Gastrocnemius medialis (tissue), 4 donors: ENCODE measurements around the gene ELOVL7. TPM values are rescaled to one million over a fixed set of nuclear protein-coding genes. Genes with fewer than 3 reads are reported as not detected.

Source experiments
- ATAC-seq, 2 donors: fragments of 150-250 bp; one replicate each; pipeline ENCODE4 v1.9.1; 2016
- DNase-seq, 2 donors: peaks; one replicate each; pipeline ENCODE4 v3.0.0-alpha.2; 2019
- H3K27ac ChIP-seq, 4 donors: fragments of 200-600 bp; sonication (generic); 1 replicate in 1 of 4; 2 replicates in 3 of 4; pipeline ENCODE4 v1.5.1; 2016 to 2018; ENCODE audit warnings: mild to moderate bottlenecking in 2 of 4, moderate library complexity in 1 of 4
- H3K27me3 ChIP-seq, 3 donors: fragments of 200-600 bp; sonication (generic) in 2 of 3; 1 replicate in 1 of 3; 2 replicates in 2 of 3; pipeline versions ENCODE4 v1.5.1 to v1.6.0; 2016 to 2019; ENCODE audit warnings: mild to moderate bottlenecking in 1 of 3, moderate library complexity in 1 of 3
- H3K36me3 ChIP-seq, 2 donors: fragments of 200-600 bp; sonication (generic) in 1 of 2; one replicate each; pipeline ENCODE4 v1.5.1; 2017 to 2018
- H3K4me1 ChIP-seq, 2 donors: fragments of 200-600 bp; sonication (generic) in 1 of 2; one replicate each; pipeline ENCODE4 v1.5.1; 2016 to 2017; ENCODE audit warnings: mild to moderate bottlenecking in 2 of 2
- H3K4me3 ChIP-seq, 4 donors: fragments of 200-600 bp; sonication (generic) in 3 of 4; 1 replicate in 1 of 4; 2 replicates in 3 of 4; pipeline ENCODE4 v1.5.1; 2016 to 2019; ENCODE audit warnings: mild to moderate bottlenecking in 2 of 4
- H3K9me3 ChIP-seq, 3 donors: fragments of 200-600 bp; sonication (generic) in 2 of 3; 1 replicate in 1 of 3; 2 replicates in 2 of 3; pipeline ENCODE4 v1.5.1; 2016 to 2019
- POLR2A ChIP-seq, 2 donors: fragments of 450-650 bp; IDR thresholded peaks; one replicate each; pipeline ENCODE4 v1.6.1; 2017; ENCODE audit warnings: antibody characterized with exemption in 2 of 2, mild to moderate bottlenecking in 2 of 2, moderate library complexity in 2 of 2
- in situ Hi-C, 4 donors: fragments of 200-750 bp; cut with MboI; loops; one replicate each; pipeline versions ENCODE4 v1.15.0 to v1.8.0; 2017; ENCODE audit warnings: low sequenced_read_pairs in 4 of 4
- intact Hi-C: fragments of 100-400 bp; cut with DNase I; formaldehyde crosslinking; loops from one replicate; pipeline ENCODE4 v1.15.1; 2023; ENCODE audit warnings: low total_unique reads
- total RNA-seq, 4 donors: library from RNA; depleted of rRNA; stranded (reverse); fragments of >200 nt; gene quantifications; one replicate each; pipeline versions ENCODE4 v1.1.0 to v1.2.3, GENCODE V29; 2016
- TF ChIP-seq, protein P1 (sequence below), 5 experiments: fragments of 450-650 bp in 3 of 5; fragments of 200-600 bp in 2 of 5; sonication (generic) in 2 of 5; IDR thresholded peaks in 4 of 5; conservative IDR thresholded peaks in 1 of 5; 1 replicate in 4 of 5; 2 replicates in 1 of 5; pipeline ENCODE4 v1.5.1; 2016 to 2019; ENCODE audit warnings: antibody characterized with exemption in 5 of 5, mild to moderate bottlenecking in 3 of 5, moderate library complexity in 3 of 5

ELOVL7 gene
- total RNA-seq, 4 donors from 2014 or later: 0.53 to 1.0 (median 0.83) TPM

DNA sequence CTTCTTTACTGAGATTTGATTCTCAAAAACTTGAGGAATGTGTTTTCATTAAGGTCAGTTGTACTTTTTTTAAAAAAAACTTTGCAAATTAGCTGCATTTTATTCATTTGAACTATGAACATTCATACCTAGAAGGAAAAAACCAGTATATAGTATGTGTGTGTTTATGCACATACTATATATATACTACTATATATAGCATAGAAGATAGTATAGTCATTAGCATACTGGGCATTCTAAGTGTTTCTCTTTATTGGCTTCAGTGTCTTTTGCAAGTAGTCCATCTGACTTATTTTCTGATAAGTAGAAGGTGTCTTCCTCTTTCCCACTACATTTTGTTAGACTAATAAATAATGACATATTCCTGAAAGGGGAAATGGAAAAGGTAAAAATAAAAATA is 33.0 kb downstream of the ELOVL7 start:
- intact Hi-C loops: no loop called here
- in situ Hi-C loops: no loop called here
- no peak overlapping the region for H3K27ac ChIP-seq

DNA sequence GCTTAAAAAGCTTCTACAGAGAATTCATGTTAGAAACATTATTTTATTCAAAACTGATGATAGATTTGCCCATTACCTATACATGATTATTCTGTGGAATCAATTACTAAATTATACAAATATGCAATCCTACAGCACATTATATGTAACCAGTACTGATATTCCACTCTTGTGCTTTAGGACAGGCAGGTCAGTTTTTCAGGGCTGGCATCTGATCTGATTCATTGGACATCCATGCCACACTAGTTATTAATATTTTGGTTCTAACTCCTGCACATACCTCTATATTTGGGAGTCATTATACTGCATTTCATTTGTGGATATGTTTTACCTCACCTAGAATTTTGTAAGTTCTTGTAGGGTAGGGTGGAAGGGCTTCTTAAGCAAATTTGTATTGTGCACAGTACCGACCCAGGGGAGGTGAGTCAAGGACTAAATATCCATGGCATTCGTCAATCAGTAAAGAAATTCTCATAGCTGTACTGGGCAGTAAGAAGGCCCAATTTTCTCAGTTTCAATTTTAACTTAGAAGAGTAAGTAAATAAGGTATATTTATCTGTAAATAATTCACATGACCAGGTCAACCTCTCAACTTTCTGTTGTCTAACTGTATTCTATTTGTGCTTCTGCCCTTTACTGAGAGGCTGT is 33.5 kb downstream of the ELOVL7 start:
- Histone ChIP-seq H3K36me3 (no peaks in the 10 kb centered on the region), H3K4me1 (no peaks in the 10 kb centered on the region), H3K27me3 (no peaks in the 10 kb centered on the region), H3K27ac (no peak overlapping the region), H3K9me3 (no peaks in the 10 kb centered on the region), H3K4me3 (no peak overlapping the region)
- TF ChIP-seq, protein P1, sequence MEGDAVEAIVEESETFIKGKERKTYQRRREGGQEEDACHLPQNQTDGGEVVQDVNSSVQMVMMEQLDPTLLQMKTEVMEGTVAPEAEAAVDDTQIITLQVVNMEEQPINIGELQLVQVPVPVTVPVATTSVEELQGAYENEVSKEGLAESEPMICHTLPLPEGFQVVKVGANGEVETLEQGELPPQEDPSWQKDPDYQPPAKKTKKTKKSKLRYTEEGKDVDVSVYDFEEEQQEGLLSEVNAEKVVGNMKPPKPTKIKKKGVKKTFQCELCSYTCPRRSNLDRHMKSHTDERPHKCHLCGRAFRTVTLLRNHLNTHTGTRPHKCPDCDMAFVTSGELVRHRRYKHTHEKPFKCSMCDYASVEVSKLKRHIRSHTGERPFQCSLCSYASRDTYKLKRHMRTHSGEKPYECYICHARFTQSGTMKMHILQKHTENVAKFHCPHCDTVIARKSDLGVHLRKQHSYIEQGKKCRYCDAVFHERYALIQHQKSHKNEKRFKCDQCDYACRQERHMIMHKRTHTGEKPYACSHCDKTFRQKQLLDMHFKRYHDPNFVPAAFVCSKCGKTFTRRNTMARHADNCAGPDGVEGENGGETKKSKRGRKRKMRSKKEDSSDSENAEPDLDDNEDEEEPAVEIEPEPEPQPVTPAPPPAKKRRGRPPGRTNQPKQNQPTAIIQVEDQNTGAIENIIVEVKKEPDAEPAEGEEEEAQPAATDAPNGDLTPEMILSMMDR (IDR thresholded peaks at IDR 0.05 in 4 of 5, conservative IDR thresholded peaks at IDR 0.05 in 1 of 5): no peak
- no peak for ATAC-seq
- in situ Hi-C loops: no loop called here
- intact Hi-C loops: no loop called here
- DNase-seq: no peak

More for the DNA sequence above, 33.0 kb downstream of the ELOVL7 start:
- Histone ChIP-seq H3K4me3 (no peak overlapping the region), H3K27me3 (no peaks in the 10 kb centered on the region), H3K4me1 (no peaks in the 10 kb centered on the region), H3K36me3 (no peaks in the 10 kb centered on the region), H3K9me3 (no peaks in the 10 kb centered on the region)
- no peak for TF ChIP-seq POLR2A (IDR thresholded peaks at IDR 0.05)
- TF ChIP-seq, protein P1 (IDR thresholded peaks at IDR 0.05 in 4 of 5, conservative IDR thresholded peaks at IDR 0.05 in 1 of 5): no peak
- no peak for ATAC-seq
- DNase-seq: no peak

DNA sequence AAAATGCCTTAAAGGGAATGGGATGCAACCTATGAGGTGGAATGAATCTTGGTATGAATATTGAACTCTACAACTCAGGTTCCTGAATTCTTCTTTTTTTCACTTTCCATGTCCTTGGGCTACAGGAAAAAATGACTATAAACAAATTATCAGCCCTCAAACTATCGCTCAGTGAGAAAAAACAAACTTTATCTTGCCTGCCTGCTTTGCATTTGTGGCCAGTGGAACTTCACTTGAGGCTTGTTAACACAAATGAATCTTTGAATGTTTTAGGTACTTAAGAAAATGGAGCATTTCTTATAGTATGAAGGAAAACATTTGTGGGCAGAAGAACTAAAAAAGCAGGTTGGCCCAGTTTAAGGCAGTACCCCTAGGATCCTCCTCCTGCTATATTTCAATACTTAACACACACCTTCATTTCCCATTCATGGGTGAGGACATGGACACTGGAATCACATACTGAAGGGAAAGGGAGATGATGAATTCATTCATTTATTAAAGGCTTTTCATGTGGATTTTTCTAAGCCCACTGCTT is 34.1 kb downstream of the ELOVL7 start:
- in situ Hi-C loops (no loop called here), intact Hi-C loops (no loop called here)
- no peaks in the 10 kb centered on the region for H3K9me3 ChIP-seq
- TF ChIP-seq POLR2A (IDR thresholded peaks at IDR 0.05): no peak
- TF ChIP-seq, protein P1 (IDR thresholded peaks at IDR 0.05 in 4 of 5, conservative IDR thresholded peaks at IDR 0.05 in 1 of 5): no peak
- no peaks in the 10 kb centered on the region for H3K36me3 ChIP-seq
- no peak overlapping the region for H3K4me3 ChIP-seq
- ATAC-seq (no peak), DNase-seq (no peak)
- H3K27me3 ChIP-seq: no peaks in the 10 kb centered on the region
- no peak overlapping the region for H3K27ac ChIP-seq
- H3K4me1 ChIP-seq: no peaks in the 10 kb centered on the region

DNA sequence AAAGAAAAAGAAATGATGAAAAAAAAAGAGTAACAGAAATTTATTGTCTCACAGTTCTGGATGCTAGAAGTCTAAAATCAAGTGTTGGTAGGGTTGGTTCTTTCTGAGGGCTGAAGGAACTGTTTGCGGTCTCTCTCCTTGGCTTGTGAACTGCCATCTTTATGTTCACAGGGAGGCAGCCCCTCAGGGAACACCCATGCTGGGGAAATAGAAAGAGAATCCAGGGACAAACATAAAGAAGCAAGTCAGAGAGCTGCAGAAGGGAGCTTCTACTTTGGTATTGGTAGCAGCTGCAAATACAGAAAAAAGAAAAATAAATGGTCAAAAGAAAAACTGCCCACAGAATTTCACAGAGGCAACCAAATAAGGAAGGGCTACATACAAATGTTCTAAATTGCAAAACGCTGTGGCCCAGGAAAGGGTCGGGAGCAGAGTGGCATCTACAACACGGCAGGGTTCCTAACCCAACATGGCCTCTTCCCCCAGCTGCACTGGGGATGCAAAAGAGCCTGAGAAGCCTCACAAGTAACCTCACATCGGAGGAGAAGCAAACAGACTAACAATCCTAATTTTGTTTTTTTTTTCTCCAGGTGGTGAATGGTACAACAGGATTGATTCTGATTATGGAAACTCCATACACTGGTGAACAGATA is 37.4 kb downstream of the ELOVL7 start:
- ATAC-seq: no peak

DNA sequence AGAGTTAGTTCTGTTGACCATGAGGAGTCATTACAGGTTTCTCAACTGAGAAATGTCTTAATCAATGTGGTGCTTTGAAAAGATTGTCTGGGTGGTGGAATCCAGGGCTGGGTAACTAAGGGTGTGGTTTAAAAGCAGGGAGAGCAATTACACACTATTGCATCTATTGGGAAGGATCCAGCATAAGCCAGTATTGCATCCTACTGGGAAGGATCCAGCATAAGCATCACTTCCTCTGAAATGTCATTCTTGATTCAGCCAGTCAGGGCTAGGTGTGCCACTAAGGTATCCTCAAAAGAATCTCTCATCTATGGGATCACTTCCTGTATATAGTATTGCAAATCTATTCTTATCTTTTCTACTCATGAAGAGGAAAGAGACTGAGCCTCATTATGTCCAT is 38.6 kb downstream of the ELOVL7 start:
- no peaks in the 10 kb centered on the region for H3K4me1 ChIP-seq
- no peaks in the 10 kb centered on the region for H3K9me3 ChIP-seq
- in situ Hi-C loops (no loop called here), intact Hi-C loops (no loop called here)
- TF ChIP-seq, protein P1 (IDR thresholded peaks at IDR 0.05 in 4 of 5, conservative IDR thresholded peaks at IDR 0.05 in 1 of 5): no peak
- no peak overlapping the region for H3K4me3 ChIP-seq
- no peak overlapping the region for H3K27ac ChIP-seq
- ATAC-seq: no peak
- H3K36me3 ChIP-seq: no peaks in the 10 kb centered on the region
- DNase-seq: no peak
- H3K27me3 ChIP-seq: no peaks in the 10 kb centered on the region

More for the DNA sequence above, 37.4 kb downstream of the ELOVL7 start:
- in situ Hi-C loops (no loop called here), intact Hi-C loops (no loop called here)
- H3K27ac ChIP-seq: no peak overlapping the region
- no peak for TF ChIP-seq POLR2A (IDR thresholded peaks at IDR 0.05)
- no peak overlapping the region for H3K4me3 ChIP-seq
- no peaks in the 10 kb centered on the region for H3K9me3 ChIP-seq
- DNase-seq: no peak
- no peaks in the 10 kb centered on the region for H3K4me1 ChIP-seq
- no peaks in the 10 kb centered on the region for H3K36me3 ChIP-seq
- H3K27me3 ChIP-seq: no peaks in the 10 kb centered on the region
